ENCODE data around the gene SH2D1B. TPM values are rescaled to one million over a fixed set of nuclear protein-coding genes. Genes with fewer than 3 reads are reported as not detected.

The SH2D1B gene
- total RNA-seq, 1 experiment from 2014 or later: 0.04 TPM

- Histone ChIP-seq H3K27ac (ENCODE audit: low read length) (no peak overlapping the region), H3K36me3 (ENCODE audit: low read depth, low read length) (no peaks in the 10 kb centered on the region), H2AFZ (ENCODE audit: low read length) (no peak overlapping the region), H3K27me3 (ENCODE audit: low read length) (no peaks in the 10 kb centered on the region), H4K20me1 (ENCODE audit: low read length) (no peaks in the 10 kb centered on the region), H3K9ac (ENCODE audit: low read length) (no peak overlapping the region), H3K79me2 (ENCODE audit: low read length) (no peaks in the 10 kb centered on the region), H3K4me2 (ENCODE audit: low read length) (no peak overlapping the region), H3K9me2 (replicated peaks; ENCODE audit: low read length) (no peaks in the 10 kb centered on the region), H3F3A (ENCODE audit: low read length, unreplicated experiment) (no peaks in the 10 kb centered on the region), H3K4me1 (ENCODE audit: insufficient read depth, low read length) (peaks cover 11% of the 10 kb centered on the region), H3K9me3 (ENCODE audit: low read length) (no peaks in the 10 kb centered on the region), H3K4me3 (ENCODE audit: low read length) (no peak overlapping the region)
- CTCF ChIA-PET: interaction anchor here (1.3 to 1.9 kb wide), 2 partner anchors 32 to 353 kb away, joined by 3 to 14 read pairs; no protein-coding TSS in a partner anchor
- TF ChIP-seq EZH2 (IDR thresholded peaks at IDR 0.05; ENCODE audit: low read length, unreplicated experiment) (no peak), CTCF (conservative IDR thresholded peaks at IDR 0.05; ENCODE audit: low read depth, low read length) (no peak), EZH2phosphoT487 (IDR thresholded peaks at IDR 0.05; ENCODE audit: borderline replicate concordance, low read length) (no peak)
- no peak for ATAC-seq
- no peak for DNase-seq
- no TSS peak for BruUV-seq (replicated peaks)
- intact Hi-C loops (cut with micrococcal nuclease): loop anchor here (10.0 kb wide), 2 partner anchors 235 to 625 kb away; partner anchors contain the start of gene ATF6
- POLR2A ChIA-PET (ENCODE audit: unreplicated experiment): no interaction called here
Observed at GRCh38 chr1:162389971-162390370, 22.0 kb downstream of the SH2D1B start.

- H3K4me3 ChIP-seq (ENCODE audit: low read length): no peak overlapping the region
- no TSS peak for BruUV-seq (replicated peaks)
- POLR2A ChIA-PET (ENCODE audit: unreplicated experiment): interaction anchor here (0.6 to 0.7 kb wide), 2 partner anchors 111 to 1608 kb away, joined by 4 read pairs; no protein-coding TSS in a partner anchor
- no peaks in the 10 kb centered on the region for H3K9me3 ChIP-seq (ENCODE audit: low read length)
- peak overlapping the region; percentile 61; the same call in 1 of the 2 replicates for H3K4me2 ChIP-seq (ENCODE audit: low read length)
- H2AFZ ChIP-seq (ENCODE audit: low read length): peak overlapping the region; percentile 14; the same call in 1 of the 2 replicates
- no peak overlapping the region for H3K9ac ChIP-seq (ENCODE audit: low read length)
- H3K27me3 ChIP-seq (ENCODE audit: low read length): no peaks in the 10 kb centered on the region
- no peaks in the 10 kb centered on the region for H3K36me3 ChIP-seq (ENCODE audit: low read depth, low read length)
- intact Hi-C loops (cut with micrococcal nuclease): no loop called here
- DNase-seq (peak; percentile 62), ATAC-seq (peak; percentile 42)
- no peaks in the 10 kb centered on the region for H3F3A ChIP-seq (ENCODE audit: low read length, unreplicated experiment)
- H3K27ac ChIP-seq (ENCODE audit: low read length): no peak overlapping the region
- no peaks in the 10 kb centered on the region for H3K79me2 ChIP-seq (ENCODE audit: low read length)
- CTCF ChIA-PET: interaction anchor here (0.6 to 1.9 kb wide), 4 partner anchors 30 to 352 kb away, joined by 3 to 14 read pairs (median 3); no protein-coding TSS in a partner anchor
- peaks cover 11% of the 10 kb centered on the region for H3K4me1 ChIP-seq (ENCODE audit: insufficient read depth, low read length)
- H4K20me1 ChIP-seq (ENCODE audit: low read length): no peaks in the 10 kb centered on the region
- no peak for TF ChIP-seq CTCF (conservative IDR thresholded peaks at IDR 0.05; ENCODE audit: low read depth, low read length)
- no peak for TF ChIP-seq EZH2phosphoT487 (IDR thresholded peaks at IDR 0.05; ENCODE audit: borderline replicate concordance, low read length)
- no peak for TF ChIP-seq EZH2 (IDR thresholded peaks at IDR 0.05; ENCODE audit: low read length, unreplicated experiment)
- no peaks in the 10 kb centered on the region for H3K9me2 ChIP-seq (replicated peaks; ENCODE audit: low read length)
Observed at GRCh38 chr1:162389021-162389818, 22.7 kb downstream of the SH2D1B start.

- no peak overlapping the region for H3K27ac ChIP-seq (ENCODE audit: low read length)
- H3F3A ChIP-seq (ENCODE audit: low read length, unreplicated experiment): no peaks in the 10 kb centered on the region
- H2AFZ ChIP-seq (ENCODE audit: low read length): no peak overlapping the region
- no TSS peak for BruUV-seq (replicated peaks)
- intact Hi-C loops (cut with micrococcal nuclease): no loop called here
- no peak overlapping the region for H3K9ac ChIP-seq (ENCODE audit: low read length)
- H3K4me2 ChIP-seq (ENCODE audit: low read length): no peak overlapping the region
- no peak for TF ChIP-seq EZH2phosphoT487 (IDR thresholded peaks at IDR 0.05; ENCODE audit: borderline replicate concordance, low read length)
- no peak for TF ChIP-seq CTCF (conservative IDR thresholded peaks at IDR 0.05; ENCODE audit: low read depth, low read length)
- no peak for TF ChIP-seq EZH2 (IDR thresholded peaks at IDR 0.05; ENCODE audit: low read length, unreplicated experiment)
- no peak overlapping the region for H3K4me3 ChIP-seq (ENCODE audit: low read length)
- DNase-seq: no peak
- H3K4me1 ChIP-seq (ENCODE audit: insufficient read depth, low read length): peaks cover 11% of the 10 kb centered on the region
- no peaks in the 10 kb centered on the region for H3K9me3 ChIP-seq (ENCODE audit: low read length)
- H3K36me3 ChIP-seq (ENCODE audit: low read depth, low read length): no peaks in the 10 kb centered on the region
- ATAC-seq: no peak
- H3K79me2 ChIP-seq (ENCODE audit: low read length): no peaks in the 10 kb centered on the region
- CTCF ChIA-PET: interaction anchor here (0.7 to 1.9 kb wide), 2 partner anchors 31 to 158 kb away, joined by 3 to 14 read pairs; no protein-coding TSS in a partner anchor
- no peaks in the 10 kb centered on the region for H3K27me3 ChIP-seq (ENCODE audit: low read length)
- POLR2A ChIA-PET (ENCODE audit: unreplicated experiment): no interaction called here
- H3K9me2 ChIP-seq (replicated peaks; ENCODE audit: low read length): no peaks in the 10 kb centered on the region
- H4K20me1 ChIP-seq (ENCODE audit: low read length): no peaks in the 10 kb centered on the region
Observed at GRCh38 chr1:162388615-162389014, 23.3 kb downstream of the SH2D1B start.
